Cardiac fibroblast (primary cell): ENCODE results near the gene SGMS2.

Experiments
- DNase-seq, 2 donors: peaks; one replicate each; pipeline versions ENCODE4 v3.0.0 to v3.0.0-alpha.2; 2010; ENCODE audit warnings: low read depth in 2 of 2
- H3K4me3 ChIP-seq, 2 donors: replicated peaks in 1 of 2; 1 replicate in 1 of 2; 2 replicates in 1 of 2; pipeline ENCODE4 v1.5.1; 2011; ENCODE audit warnings: low read depth in 2 of 2, low read length in 2 of 2, mild to moderate bottlenecking in 2 of 2, moderate library complexity in 1 of 2
- TF ChIP-seq, protein P1 (sequence below): IDR thresholded peaks from one replicate; pipeline ENCODE4 v1.5.1; 2011; ENCODE audit warnings: low read depth, mild to moderate bottlenecking, low read length, inconsistent platforms

The SGMS2 gene

GRCh38 chr4:107835406-107835805 lies 10.7 kb downstream of the SGMS2 start:
- H3K4me3 ChIP-seq: no peak overlapping the region
- peak in 1 of 2 donors; percentile 36 for DNase-seq
- TF ChIP-seq, protein P1, sequence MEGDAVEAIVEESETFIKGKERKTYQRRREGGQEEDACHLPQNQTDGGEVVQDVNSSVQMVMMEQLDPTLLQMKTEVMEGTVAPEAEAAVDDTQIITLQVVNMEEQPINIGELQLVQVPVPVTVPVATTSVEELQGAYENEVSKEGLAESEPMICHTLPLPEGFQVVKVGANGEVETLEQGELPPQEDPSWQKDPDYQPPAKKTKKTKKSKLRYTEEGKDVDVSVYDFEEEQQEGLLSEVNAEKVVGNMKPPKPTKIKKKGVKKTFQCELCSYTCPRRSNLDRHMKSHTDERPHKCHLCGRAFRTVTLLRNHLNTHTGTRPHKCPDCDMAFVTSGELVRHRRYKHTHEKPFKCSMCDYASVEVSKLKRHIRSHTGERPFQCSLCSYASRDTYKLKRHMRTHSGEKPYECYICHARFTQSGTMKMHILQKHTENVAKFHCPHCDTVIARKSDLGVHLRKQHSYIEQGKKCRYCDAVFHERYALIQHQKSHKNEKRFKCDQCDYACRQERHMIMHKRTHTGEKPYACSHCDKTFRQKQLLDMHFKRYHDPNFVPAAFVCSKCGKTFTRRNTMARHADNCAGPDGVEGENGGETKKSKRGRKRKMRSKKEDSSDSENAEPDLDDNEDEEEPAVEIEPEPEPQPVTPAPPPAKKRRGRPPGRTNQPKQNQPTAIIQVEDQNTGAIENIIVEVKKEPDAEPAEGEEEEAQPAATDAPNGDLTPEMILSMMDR: no peak

DNA sequence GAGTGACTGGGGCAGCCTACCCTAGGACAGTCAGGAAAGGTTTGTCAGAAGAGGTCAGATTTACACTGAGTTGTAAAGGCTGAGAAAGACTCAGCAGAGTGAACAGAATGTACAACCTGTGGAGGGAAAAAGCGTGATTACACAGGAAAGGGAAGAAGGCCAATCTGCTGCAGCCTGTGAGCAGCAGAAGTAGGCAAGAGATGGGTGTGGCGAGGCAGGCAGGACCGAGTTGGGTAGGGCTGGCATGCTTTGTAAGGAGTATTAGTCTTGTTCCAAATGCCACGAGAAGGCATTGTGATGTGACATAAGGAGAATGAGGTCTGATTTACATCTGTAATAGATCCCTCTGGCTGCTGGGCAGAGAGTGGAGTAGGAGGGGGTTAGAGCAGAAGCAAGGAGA lies 12.6 kb downstream of the SGMS2 start:
- H3K4me3 ChIP-seq: no peak overlapping the region
- TF ChIP-seq, protein P1: no peak
- DNase-seq: no peak

DNA sequence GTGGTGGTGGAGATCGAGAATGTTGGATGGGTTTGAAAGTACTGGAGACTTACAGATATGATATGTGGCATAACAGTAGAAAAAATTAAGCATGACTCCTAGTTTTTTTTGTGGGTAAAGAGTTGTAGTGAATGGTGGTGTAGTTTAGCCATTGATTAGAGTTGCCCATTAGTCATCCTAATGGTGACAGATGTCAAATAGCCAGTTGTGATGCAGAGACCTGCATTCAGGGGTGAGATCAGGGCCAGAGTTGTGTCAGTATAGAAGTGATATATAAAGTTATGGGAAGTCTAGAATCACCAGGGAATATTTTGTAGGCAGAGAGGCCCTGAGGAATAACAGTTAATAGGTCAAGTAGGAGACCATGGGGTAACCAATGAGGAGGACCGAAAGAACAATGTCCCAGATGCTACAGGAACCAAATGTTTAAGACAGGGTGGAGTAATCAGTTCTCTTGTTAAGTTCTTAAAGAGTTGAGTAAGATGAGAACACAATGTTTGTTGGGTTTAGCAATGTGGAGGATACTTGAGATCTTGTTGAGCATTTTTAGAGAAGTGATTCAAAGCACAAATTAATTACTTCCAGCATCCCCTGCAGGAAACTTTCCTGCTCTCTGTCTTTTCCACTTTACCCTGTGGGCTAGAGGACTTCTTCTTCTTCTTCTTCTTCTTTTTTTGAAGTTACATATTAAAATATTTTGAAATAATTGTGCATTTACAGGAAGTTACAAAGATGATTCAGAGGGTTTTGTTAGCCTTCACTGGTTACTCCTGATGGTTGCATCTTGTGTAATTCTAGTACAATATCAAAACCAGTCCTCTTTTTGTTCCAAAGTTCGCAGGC lies 13.3 kb downstream of the SGMS2 start:
- TF ChIP-seq, protein P1: no peak
- no peak overlapping the region for H3K4me3 ChIP-seq
- DNase-seq: peak; percentile 48 to 78

DNA sequence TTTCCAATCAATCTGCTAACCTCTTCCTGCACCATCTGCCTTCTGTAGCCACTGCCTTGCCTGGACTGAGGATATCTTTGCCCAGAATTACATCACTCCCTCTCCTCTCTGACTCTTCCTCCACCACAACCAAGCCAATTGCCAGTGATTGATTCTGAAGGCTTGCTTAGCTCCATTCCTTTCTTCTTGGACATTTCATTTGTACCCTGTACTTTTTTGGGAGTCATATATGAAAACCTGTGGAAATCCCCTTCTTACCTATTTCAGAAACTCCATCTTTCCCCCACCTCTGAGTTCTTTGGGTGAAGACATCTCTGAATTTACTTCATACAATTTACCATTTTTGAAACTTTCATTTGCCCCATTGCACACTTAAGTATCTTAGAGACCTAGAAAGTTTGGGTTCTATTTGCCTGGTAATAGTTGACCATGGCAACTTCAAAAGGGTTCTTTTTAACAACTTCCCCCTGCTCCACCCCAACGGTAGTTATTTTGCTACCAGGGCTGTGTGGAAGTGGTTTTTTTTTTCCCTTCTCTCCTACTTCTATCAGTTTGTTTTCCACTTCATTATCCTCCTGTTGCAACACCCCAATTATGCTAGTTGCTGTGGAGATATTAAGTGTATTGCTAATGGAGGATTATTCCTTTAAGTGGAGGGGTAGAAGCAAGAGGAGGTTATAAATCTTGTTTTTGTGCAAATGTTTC lies 14.3 kb downstream of the SGMS2 start:
- TF ChIP-seq, protein P1: no peak
- no peak overlapping the region for H3K4me3 ChIP-seq
- peak; percentile 43 to 71 for DNase-seq

DNA sequence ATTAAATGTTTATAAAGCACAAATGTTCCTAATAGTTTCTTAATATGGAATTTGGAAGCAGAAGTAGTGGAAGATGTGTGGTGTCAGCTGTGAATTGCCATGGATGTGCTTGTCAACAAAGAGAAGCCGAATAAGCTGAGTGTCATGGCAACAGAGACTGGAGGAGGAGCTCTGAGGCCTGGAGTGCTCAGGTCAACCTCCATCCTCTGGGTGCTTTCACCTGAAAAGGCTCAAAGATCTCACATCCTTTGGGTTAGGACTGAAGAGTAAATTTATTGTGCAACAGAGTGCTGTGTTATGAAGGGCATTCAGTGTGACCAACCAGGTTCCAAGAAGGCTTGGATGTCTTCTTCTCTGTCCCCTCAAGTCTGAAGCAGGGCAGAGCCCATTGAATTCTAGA lies 18.7 kb downstream of the SGMS2 start:
- TF ChIP-seq, protein P1: no peak
- no peak overlapping the region for H3K4me3 ChIP-seq
- DNase-seq: no peak

DNA sequence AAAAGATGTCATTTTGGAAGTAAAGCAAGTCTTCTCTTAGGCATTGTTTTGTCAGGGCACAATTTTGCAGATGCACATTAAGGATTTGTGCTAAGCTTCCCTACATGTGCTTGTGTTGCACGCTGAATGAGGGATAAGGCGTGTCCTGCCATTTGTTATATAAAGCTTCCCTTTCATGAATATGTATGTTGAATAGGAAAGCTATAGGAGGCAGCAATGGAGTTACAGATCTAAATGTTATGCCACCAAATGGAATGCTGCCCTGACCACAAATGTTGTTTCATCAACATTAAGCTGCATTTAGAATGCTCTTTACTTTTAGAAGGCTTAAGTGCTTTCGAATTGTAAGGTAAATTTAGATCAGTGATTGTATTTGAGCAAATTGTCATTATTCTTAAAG lies 20.9 kb downstream of the SGMS2 start:
- H3K4me3 ChIP-seq: no peak overlapping the region
- no peak for DNase-seq
- TF ChIP-seq, protein P1: no peak
